Fibroblast of villous mesenchyme (primary cell): ENCODE data around the gene DHCR24. TPM values are rescaled to one million over a fixed set of nuclear protein-coding genes. Genes with fewer than 3 reads are reported as not detected.

Experiments
- DNase-seq: peaks from one replicate; pipeline ENCODE4 v3.0.0-alpha.2; 2010; ENCODE audit warnings: low read depth
- H3K4me3 ChIP-seq: 2 replicates; pipeline ENCODE4 v1.5.1; 2011; ENCODE audit warnings: low read depth, mild to moderate bottlenecking, low read length
- CTCF ChIP-seq: IDR thresholded peaks from 2 replicates; pipeline ENCODE4 v1.5.1; 2012; ENCODE audit warnings: low read depth, mild to moderate bottlenecking, low read length; ENCODE audit not compliant: insufficient read depth
- total RNA-seq: library from RNA; depleted of rRNA; stranded (reverse); fragments of >200 nt; gene quantifications from 2 replicates; pipeline ENCODE4 v1.2.3, GENCODE V29; 2012

Gene DHCR24
- total RNA-seq, 1 donor: 297 TPM

GRCh38 chr1:54823670-54824069 is 63.3 kb downstream of the DHCR24 start:
- H3K4me3 ChIP-seq: no peak overlapping the region
- no peak for DNase-seq
- TF ChIP-seq CTCF: no peak

GRCh38 chr1:54819733-54820132 is 67.3 kb downstream of the DHCR24 start:
- no peak overlapping the region for H3K4me3 ChIP-seq
- no peak for DNase-seq
- no peak for TF ChIP-seq CTCF

GRCh38 chr1:54819195-54819536 is 67.8 kb downstream of the DHCR24 start:
- DNase-seq: no peak
- H3K4me3 ChIP-seq: no peak overlapping the region
- no peak for TF ChIP-seq CTCF

- DNase-seq: no peak
- no peak for TF ChIP-seq CTCF
These were observed 68.4 kb downstream of the DHCR24 start for GRCh38 chr1:54818461-54819194.

GRCh38 chr1:54816951-54817350 is 70.0 kb downstream of the DHCR24 start:
- H3K4me3 ChIP-seq: no peak overlapping the region
- TF ChIP-seq CTCF: no peak
- DNase-seq: no peak

More at GRCh38 chr1:54818461-54819194, 68.4 kb downstream of the DHCR24 start:
- H3K4me3 ChIP-seq: no peak overlapping the region

GRCh38 chr1:54816130-54816529 is 70.9 kb downstream of the DHCR24 start:
- DNase-seq: no peak
- no peak overlapping the region for H3K4me3 ChIP-seq
- TF ChIP-seq CTCF: no peak
